ENCODE data around the gene MAML2. TPM values are rescaled to one million over a fixed set of nuclear protein-coding genes. Genes with fewer than 3 reads are reported as not detected.

The MAML2 gene
- total and polyA plus RNA-seq, 2 of the 13 experiments (the other 11 are each of a cell fraction or from before 2014, with no cell fraction given), result 2.3 to 25.9 TPM

DNA sequence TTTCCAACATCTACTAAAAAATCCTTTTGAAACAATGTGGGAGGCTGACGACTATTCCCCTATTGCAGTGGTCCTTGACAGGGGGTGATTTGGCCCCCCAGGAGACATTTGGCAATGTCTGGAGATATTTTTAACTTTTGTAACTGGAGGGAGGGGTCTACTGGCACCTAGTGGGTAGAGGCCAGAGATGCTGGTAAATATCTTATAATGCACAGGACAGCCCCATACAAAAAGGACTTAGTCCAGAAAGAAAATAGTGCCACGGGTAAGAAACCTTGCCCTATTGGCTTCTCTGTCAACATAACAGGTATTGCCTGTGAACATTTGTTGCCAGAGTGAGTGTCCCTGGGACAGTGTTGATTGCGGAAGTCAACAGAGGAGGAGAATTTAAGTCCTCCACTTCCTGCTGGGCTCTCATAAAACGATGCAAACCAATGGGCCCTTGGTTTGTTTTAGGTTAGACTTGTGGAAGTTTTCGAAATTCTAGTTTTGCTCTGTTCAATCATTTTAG lies 101.6 kb downstream of the MAML2 start (continued):
- TF ChIP-seq, protein P1, sequence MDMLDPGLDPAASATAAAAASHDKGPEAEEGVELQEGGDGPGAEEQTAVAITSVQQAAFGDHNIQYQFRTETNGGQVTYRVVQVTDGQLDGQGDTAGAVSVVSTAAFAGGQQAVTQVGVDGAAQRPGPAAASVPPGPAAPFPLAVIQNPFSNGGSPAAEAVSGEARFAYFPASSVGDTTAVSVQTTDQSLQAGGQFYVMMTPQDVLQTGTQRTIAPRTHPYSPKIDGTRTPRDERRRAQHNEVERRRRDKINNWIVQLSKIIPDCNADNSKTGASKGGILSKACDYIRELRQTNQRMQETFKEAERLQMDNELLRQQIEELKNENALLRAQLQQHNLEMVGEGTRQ (IDR thresholded peaks at IDR 0.05; ENCODE audit: low read depth, low read length), result no peak
- TF ChIP-seq, protein P1 (CRISPR knock-in tag; IDR thresholded peaks at IDR 0.05; ENCODE audit: borderline replicate concordance), result no peak
- TF ChIP-seq ZBTB7A (CRISPR knock-in tag; IDR thresholded peaks at IDR 0.05) (no peak), SOX5 (CRISPR knock-in tag; IDR thresholded peaks at IDR 0.05; ENCODE audit: borderline replicate concordance) (peak; percentile 84), ZNF430 (CRISPR knock-in tag; IDR thresholded peaks at IDR 0.05) (peak; percentile 56; the same call in 1 of the 2 replicates), HOXA9 (CRISPR knock-in tag; IDR thresholded peaks at IDR 0.05; ENCODE audit: borderline replicate concordance) (no peak), YEATS4 (CRISPR knock-in tag; IDR thresholded peaks at IDR 0.05; ENCODE audit: borderline replicate concordance) (no peak), SALL1 (CRISPR knock-in tag; IDR thresholded peaks at IDR 0.05) (peak; percentile 68; the same call in 1 of the 2 replicates), NR2F6 (IDR thresholded peaks at IDR 0.05) (peak; percentile 29; the same call in 1 of the 2 replicates), NR2F6 (CRISPR knock-in tag; IDR thresholded peaks at IDR 0.05) (peak; percentile 57; the same call in 1 of the 2 replicates), CHD4 (IDR thresholded peaks at IDR 0.05; ENCODE audit: borderline replicate concordance, low read length) (no peak), SAP130 (CRISPR knock-in tag; IDR thresholded peaks at IDR 0.05; ENCODE audit: low read depth) (peak; percentile 78), ZNF280D (CRISPR knock-in tag; IDR thresholded peaks at IDR 0.05) (no peak), ZSCAN21 (CRISPR knock-in tag; IDR thresholded peaks at IDR 0.05; ENCODE audit: borderline replicate concordance) (0 out of 2 replicates have a peak, but pooled peaks have one; percentile 29), ZNF607 (CRISPR knock-in tag; IDR thresholded peaks at IDR 0.05; ENCODE audit: borderline replicate concordance) (peak; percentile 49; the same call in 1 of the 2 replicates), HINFP (CRISPR knock-in tag; IDR thresholded peaks at IDR 0.05; ENCODE audit: low read depth) (no peak), CSRNP1 (CRISPR knock-in tag; IDR thresholded peaks at IDR 0.05) (peak; percentile 29; the same call in 1 of the 2 replicates), HDAC1 (CRISPR knock-in tag; IDR thresholded peaks at IDR 0.05) (peak; percentile 47), SAFB2 (CRISPR knock-in tag; IDR thresholded peaks at IDR 0.05; ENCODE audit: borderline replicate concordance, low read depth) (no peak), HNF4G (IDR thresholded peaks at IDR 0.05; ENCODE audit: borderline replicate concordance, low read depth, low read length) (peak; percentile 5; the same call in 1 of the 2 replicates), HNF4G (CRISPR knock-in tag; IDR thresholded peaks at IDR 0.05; ENCODE audit: borderline replicate concordance, low read depth) (0 out of 2 replicates have a peak, but pooled peaks have one; percentile 50), ZNF644 (CRISPR knock-in tag; IDR thresholded peaks at IDR 0.05; ENCODE audit: low read depth) (no peak), ZNF232 (CRISPR knock-in tag; IDR thresholded peaks at IDR 0.05; ENCODE audit: borderline replicate concordance) (0 out of 2 replicates have a peak, but pooled peaks have one; percentile 46)
